Cardiac fibroblast (primary cell): ENCODE measurements around the gene LETMD1.
A peak's percentile ranks its signal among the peaks of the same experiment; 100 is the strongest.
"Not testable (repeated sequence)": the region's sequence is repeated elsewhere in the genome, so short reads cannot be mapped to it uniquely, and the experiment has no call there.

Source experiments
- DNase-seq, 2 donors: peaks; one replicate each; pipeline versions ENCODE4 v3.0.0 to v3.0.0-alpha.2; 2010; ENCODE audit warnings: low read depth in 2 of 2
- H3K4me3 ChIP-seq, 2 donors: replicated peaks in 1 of 2; 1 replicate in 1 of 2; 2 replicates in 1 of 2; pipeline ENCODE4 v1.5.1; 2011; ENCODE audit warnings: low read depth in 2 of 2, low read length in 2 of 2, mild to moderate bottlenecking in 2 of 2, moderate library complexity in 1 of 2
- TF ChIP-seq, protein P1 (sequence below): IDR thresholded peaks from one replicate; pipeline ENCODE4 v1.5.1; 2011; ENCODE audit warnings: low read depth, mild to moderate bottlenecking, low read length, inconsistent platforms

Gene LETMD1

DNA sequence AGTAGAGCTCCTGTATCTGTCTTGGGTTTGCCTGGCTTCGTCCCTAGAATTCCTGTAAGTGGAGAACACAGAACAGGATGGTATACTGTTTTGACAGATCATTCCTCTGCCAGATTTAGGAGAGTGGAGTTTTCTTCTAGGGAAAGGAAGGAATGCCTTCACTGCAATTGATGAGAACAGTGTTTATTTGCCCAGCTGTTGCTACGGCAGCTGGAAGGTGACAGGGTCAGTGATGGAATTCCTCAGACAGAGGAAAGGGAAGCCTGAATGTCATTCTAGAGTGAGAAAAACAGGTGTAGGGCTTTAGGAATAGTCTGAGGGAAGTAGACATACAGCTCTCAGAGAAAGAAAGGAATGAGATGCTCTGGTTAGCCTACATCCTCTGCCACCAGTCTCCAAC, 23.5 kb downstream of the LETMD1 start:
- TF ChIP-seq, protein P1, sequence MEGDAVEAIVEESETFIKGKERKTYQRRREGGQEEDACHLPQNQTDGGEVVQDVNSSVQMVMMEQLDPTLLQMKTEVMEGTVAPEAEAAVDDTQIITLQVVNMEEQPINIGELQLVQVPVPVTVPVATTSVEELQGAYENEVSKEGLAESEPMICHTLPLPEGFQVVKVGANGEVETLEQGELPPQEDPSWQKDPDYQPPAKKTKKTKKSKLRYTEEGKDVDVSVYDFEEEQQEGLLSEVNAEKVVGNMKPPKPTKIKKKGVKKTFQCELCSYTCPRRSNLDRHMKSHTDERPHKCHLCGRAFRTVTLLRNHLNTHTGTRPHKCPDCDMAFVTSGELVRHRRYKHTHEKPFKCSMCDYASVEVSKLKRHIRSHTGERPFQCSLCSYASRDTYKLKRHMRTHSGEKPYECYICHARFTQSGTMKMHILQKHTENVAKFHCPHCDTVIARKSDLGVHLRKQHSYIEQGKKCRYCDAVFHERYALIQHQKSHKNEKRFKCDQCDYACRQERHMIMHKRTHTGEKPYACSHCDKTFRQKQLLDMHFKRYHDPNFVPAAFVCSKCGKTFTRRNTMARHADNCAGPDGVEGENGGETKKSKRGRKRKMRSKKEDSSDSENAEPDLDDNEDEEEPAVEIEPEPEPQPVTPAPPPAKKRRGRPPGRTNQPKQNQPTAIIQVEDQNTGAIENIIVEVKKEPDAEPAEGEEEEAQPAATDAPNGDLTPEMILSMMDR, result no peak
- no peak for DNase-seq
- H3K4me3 ChIP-seq, result no peak overlapping the region

- TF ChIP-seq, protein P1, result no peak
- no peak for DNase-seq
- no peak overlapping the region for H3K4me3 ChIP-seq
Observed at GRCh38 chr12:51075390-51075789, 27.3 kb downstream of the LETMD1 start.

DNA sequence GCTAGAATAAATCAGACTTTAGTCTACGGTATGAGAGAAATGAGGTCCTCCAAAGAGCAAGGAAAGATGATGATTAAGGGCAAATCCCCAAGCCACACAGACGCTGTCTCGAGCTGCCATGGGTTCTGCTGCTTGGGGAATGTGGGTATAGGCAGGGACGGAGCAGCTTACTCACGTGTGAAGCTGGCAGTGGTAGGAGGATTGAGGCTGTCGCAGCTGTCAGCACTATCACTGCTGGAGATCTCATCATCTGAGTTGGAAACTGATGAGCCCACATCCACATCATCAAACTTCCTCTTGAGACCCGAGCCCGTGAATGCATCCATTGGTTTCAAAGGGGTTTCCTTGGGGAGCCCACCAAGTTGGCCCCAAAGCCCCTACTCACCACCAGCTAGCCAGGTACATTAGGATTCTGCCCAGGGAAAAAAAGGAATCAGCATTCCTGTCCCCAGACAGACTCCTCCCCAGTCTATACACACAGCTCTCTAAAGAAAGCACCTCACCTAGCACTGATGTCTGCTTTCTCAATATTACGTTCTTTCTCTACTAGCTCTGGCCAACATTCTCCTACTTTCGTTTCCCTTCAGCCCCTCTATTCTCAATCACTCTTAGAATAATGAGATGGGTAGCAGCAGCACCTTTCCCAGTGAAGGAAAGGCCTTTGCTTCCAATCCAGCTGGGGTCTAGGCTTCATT, 28.3 kb downstream of the LETMD1 start:
- H3K4me3 ChIP-seq, result no peak overlapping the region
- TF ChIP-seq, protein P1, result no peak
- DNase-seq, result no peak

DNA sequence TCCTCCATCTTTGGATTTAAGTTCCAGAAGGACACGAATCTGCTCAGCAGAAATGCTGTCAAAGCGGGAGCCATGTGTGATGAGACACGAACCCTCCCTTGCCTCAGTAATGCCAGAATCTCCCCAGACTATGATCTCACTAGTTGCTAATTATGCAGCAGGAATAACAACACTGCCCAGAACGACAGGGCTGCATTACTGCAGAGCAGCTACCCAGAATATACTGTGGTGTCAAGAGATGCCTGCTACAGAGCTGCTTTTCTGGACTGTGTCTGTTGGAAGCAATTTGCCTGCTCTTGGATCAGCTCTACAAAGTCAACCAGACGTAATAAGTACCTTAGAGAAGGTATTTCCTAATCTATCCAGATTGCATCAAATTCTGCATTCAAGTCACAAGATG, 29.8 kb downstream of the LETMD1 start:
- TF ChIP-seq, protein P1, result no peak
- H3K4me3 ChIP-seq, result no peak overlapping the region
- DNase-seq, result peak; percentile 27

GRCh38 chr12:51078346-51078745, 30.2 kb downstream of the LETMD1 start:
- not testable (repeated sequence) for DNase-seq, H3K4me3 ChIP-seq

DNA sequence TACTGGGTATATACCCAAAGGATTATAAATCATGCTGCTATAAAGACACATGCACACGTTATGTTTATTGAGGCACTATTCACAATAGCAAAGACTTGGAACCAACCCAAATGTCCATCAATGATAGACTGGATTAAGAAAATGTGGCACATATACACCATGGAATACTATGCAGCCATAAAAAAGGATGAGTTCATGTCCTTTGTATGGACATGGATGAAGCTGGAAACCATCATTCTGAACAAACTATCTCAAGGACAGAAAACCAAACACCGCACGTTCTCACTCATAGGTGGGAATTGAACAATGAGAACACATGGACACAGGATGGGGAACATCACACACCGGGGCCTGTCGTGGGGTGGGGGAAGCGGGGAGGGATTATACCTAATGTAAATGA, 30.7 kb downstream of the LETMD1 start:
- not testable (repeated sequence) for DNase-seq, H3K4me3 ChIP-seq

GRCh38 chr12:51080136-51080535, 32.0 kb downstream of the LETMD1 start:
- TF ChIP-seq, protein P1, result no peak
- no peak for DNase-seq
- H3K4me3 ChIP-seq, result no peak overlapping the region

- H3K4me3 ChIP-seq, result no peak overlapping the region
- TF ChIP-seq, protein P1, result no peak
- DNase-seq, result no peak
Observed at GRCh38 chr12:51081421-51081820, 33.3 kb downstream of the LETMD1 start.
